ENCODE measurements around the gene MAB21L4. TPM values are rescaled to one million over a fixed set of nuclear protein-coding genes. Genes with fewer than 3 reads are reported as not detected.

MAB21L4 gene
- total RNA-seq, 1 experiment from 2014 or later = 69.9 TPM

- Histone ChIP-seq H3K4me3 (ENCODE audit: low read depth, low read length) (no peak overlapping the region), H3K4me1 (no peaks in the 10 kb centered on the region), H3K9me3 (no peaks in the 10 kb centered on the region), H3K27me3 (replicated peaks; ENCODE audit: control insufficient read depth, insufficient read depth, low read length) (no peaks in the 10 kb centered on the region), H3K36me3 (ENCODE audit: control insufficient read depth, insufficient read depth, low read length) (no peaks in the 10 kb centered on the region)
- TF ChIP-seq CTCF (IDR thresholded peaks at IDR 0.05; ENCODE audit: insufficient read depth in 1 of 2, low read depth in 1 of 2, low read length in 1 of 2, severe bottlenecking in 1 of 2, unreplicated experiment in 1 of 2) = no peak
- no peaks in the 10 kb centered on the region for H3K27me3 Mint-ChIP-seq (ENCODE audit: insufficient read depth, unreplicated experiment)
- POLR2A ChIA-PET = no interaction called here
- no peaks in the 10 kb centered on the region for H3K9me3 Mint-ChIP-seq (ENCODE audit: unreplicated experiment)
- DNase-seq = peak in 1 of 2 experiments; percentile 17
- BruUV-seq (replicated peaks) = no TSS peak
- H3K36me3 Mint-ChIP-seq (ENCODE audit: insufficient read depth, unreplicated experiment) = no peaks in the 10 kb centered on the region
- no peak overlapping the region for H3K27ac Mint-ChIP-seq (ENCODE audit: unreplicated experiment)
- intact Hi-C loops (cut with micrococcal nuclease; ENCODE audit: unreplicated experiment) = no loop called here
- no peak overlapping the region for H3K4me3 Mint-ChIP-seq (ENCODE audit: unreplicated experiment)
- CTCF ChIA-PET = no interaction called here
- H3K4me1 Mint-ChIP-seq (ENCODE audit: low read depth, unreplicated experiment) = no peaks in the 10 kb centered on the region
Observed at GRCh38 chr2:240918258-240919091, 22.5 kb upstream of the MAB21L4 start.

- CTCF ChIA-PET = no interaction called here
- Histone ChIP-seq H3K36me3 (ENCODE audit: control insufficient read depth, insufficient read depth, low read length) (no peaks in the 10 kb centered on the region), H3K9me3 (no peaks in the 10 kb centered on the region), H3K27me3 (replicated peaks; ENCODE audit: control insufficient read depth, insufficient read depth, low read length) (no peaks in the 10 kb centered on the region), H3K4me3 (ENCODE audit: low read depth, low read length) (no peak overlapping the region), H3K4me1 (no peaks in the 10 kb centered on the region)
- no peaks in the 10 kb centered on the region for H3K27me3 Mint-ChIP-seq (ENCODE audit: insufficient read depth, unreplicated experiment)
- H3K27ac Mint-ChIP-seq (ENCODE audit: unreplicated experiment) = no peak overlapping the region
- intact Hi-C loops (cut with micrococcal nuclease; ENCODE audit: unreplicated experiment) = no loop called here
- no peaks in the 10 kb centered on the region for H3K9me3 Mint-ChIP-seq (ENCODE audit: unreplicated experiment)
- POLR2A ChIA-PET = no interaction called here
- no peaks in the 10 kb centered on the region for H3K4me1 Mint-ChIP-seq (ENCODE audit: low read depth, unreplicated experiment)
- no TSS peak for BruUV-seq (replicated peaks)
- no peaks in the 10 kb centered on the region for H3K36me3 Mint-ChIP-seq (ENCODE audit: insufficient read depth, unreplicated experiment)
- no peak overlapping the region for H3K4me3 Mint-ChIP-seq (ENCODE audit: unreplicated experiment)
- no peak for TF ChIP-seq CTCF (IDR thresholded peaks at IDR 0.05; ENCODE audit: insufficient read depth in 1 of 2, low read depth in 1 of 2, low read length in 1 of 2, severe bottlenecking in 1 of 2, unreplicated experiment in 1 of 2)
- peak in 1 of 2 experiments; percentile 19 for DNase-seq
Observed at GRCh38 chr2:240917684-240918257, 21.8 kb upstream of the MAB21L4 start.

GRCh38 chr2:240917009-240917683 is 21.2 kb upstream of the MAB21L4 start:
- DNase-seq = peak in 1 of 2 experiments; percentile 13
- H3K27me3 Mint-ChIP-seq (ENCODE audit: insufficient read depth, unreplicated experiment) = no peaks in the 10 kb centered on the region
- H3K4me1 Mint-ChIP-seq (ENCODE audit: low read depth, unreplicated experiment) = no peaks in the 10 kb centered on the region
- BruUV-seq (replicated peaks) = no TSS peak
- no peak overlapping the region for H3K4me3 Mint-ChIP-seq (ENCODE audit: unreplicated experiment)
- Histone ChIP-seq H3K4me1 (no peaks in the 10 kb centered on the region), H3K36me3 (ENCODE audit: control insufficient read depth, insufficient read depth, low read length) (no peaks in the 10 kb centered on the region), H3K27me3 (replicated peaks; ENCODE audit: control insufficient read depth, insufficient read depth, low read length) (no peaks in the 10 kb centered on the region), H3K9me3 (no peaks in the 10 kb centered on the region), H3K4me3 (ENCODE audit: low read depth, low read length) (no peak overlapping the region)
- H3K27ac Mint-ChIP-seq (ENCODE audit: unreplicated experiment) = no peak overlapping the region
- ChIA-PET CTCF (no interaction called here), POLR2A (no interaction called here)
- no peak for TF ChIP-seq CTCF (IDR thresholded peaks at IDR 0.05; ENCODE audit: insufficient read depth in 1 of 2, low read depth in 1 of 2, low read length in 1 of 2, severe bottlenecking in 1 of 2, unreplicated experiment in 1 of 2)
- H3K36me3 Mint-ChIP-seq (ENCODE audit: insufficient read depth, unreplicated experiment) = no peaks in the 10 kb centered on the region
- intact Hi-C loops (cut with micrococcal nuclease; ENCODE audit: unreplicated experiment) = no loop called here
- H3K9me3 Mint-ChIP-seq (ENCODE audit: unreplicated experiment) = no peaks in the 10 kb centered on the region

All from Caco-2 (cell line).